Caco-2 (cell line): Measurements from ENCODE around the gene CD74. TPM values are rescaled to one million over a fixed set of nuclear protein-coding genes. Genes with fewer than 3 reads are reported as not detected.

Experiments used
- BruUV-seq: library from RNA; stranded (reverse); fragments of 400-500 nt; replicated peaks from 2 replicates; lab custom pipeline; 2021; lab: Mats Ljungman, UMichigan
- CTCF ChIA-PET: fragments of 300-600 bp; sonication (Branson Sonifier 250); formaldehyde crosslinking; loops from one replicate; lab custom pipeline; 2022; ENCODE audit warnings: antibody characterized with exemption; lab: Charles Lee
- POLR2A ChIA-PET: fragments of 300-600 bp; sonication (Branson Sonifier 250); formaldehyde crosslinking; loops from one replicate; lab custom pipeline; 2022; ENCODE audit warnings: antibody characterized with exemption; lab: Charles Lee
- DNase-seq, 2 experiments: peaks; one replicate each; pipeline versions ENCODE4 v3.0.0 to v3.0.0-alpha.2; 2020 to 2022
- H3K27me3 ChIP-seq: replicated peaks from 2 replicates; pipeline ENCODE4 v1.6.0; 2011; ENCODE audit warnings: low read length; ENCODE audit not compliant: control insufficient read depth, insufficient read depth
- H3K36me3 ChIP-seq: 2 replicates; pipeline ENCODE4 v1.5.1; 2011; ENCODE audit warnings: low read length; ENCODE audit not compliant: control insufficient read depth, insufficient read depth
- H3K4me1 ChIP-seq: fragments of 250-450 bp; sonication (Bioruptor Pico); 2 replicates; pipeline ENCODE4 v1.5.1; 2020; ENCODE audit warnings: mild to moderate bottlenecking
- H3K4me3 ChIP-seq: 2 replicates; pipeline ENCODE4 v1.5.1; 2011; ENCODE audit warnings: low read depth, mild to moderate bottlenecking, control low read depth, low read length
- H3K9me3 ChIP-seq: fragments of 250-450 bp; sonication (Bioruptor Pico); 2 replicates; pipeline ENCODE4 v1.5.1; 2020; ENCODE audit warnings: mild to moderate bottlenecking, moderate library complexity
- H3K27ac Mint-ChIP-seq: one replicate; pipeline ENCODE4 v1.8.0; 2022; ENCODE audit warnings: mixed read lengths; ENCODE audit not compliant: unreplicated experiment
- H3K27me3 Mint-ChIP-seq: one replicate; pipeline ENCODE4 v1.8.0; 2022; ENCODE audit warnings: mixed read lengths; ENCODE audit not compliant: insufficient read depth, unreplicated experiment
- H3K36me3 Mint-ChIP-seq: one replicate; pipeline ENCODE4 v1.8.0; 2022; ENCODE audit warnings: mild to moderate bottlenecking, mixed read lengths; ENCODE audit not compliant: insufficient read depth, unreplicated experiment
- H3K4me1 Mint-ChIP-seq: one replicate; pipeline ENCODE4 v1.8.0; 2022; ENCODE audit warnings: low read depth, mixed read lengths; ENCODE audit not compliant: unreplicated experiment
- H3K4me3 Mint-ChIP-seq: one replicate; pipeline ENCODE4 v1.8.0; 2022; ENCODE audit warnings: mild to moderate bottlenecking, moderate library complexity, mixed read lengths; ENCODE audit not compliant: unreplicated experiment
- H3K9me3 Mint-ChIP-seq: one replicate; pipeline ENCODE4 v1.8.0; 2022; ENCODE audit warnings: mixed read lengths; ENCODE audit not compliant: unreplicated experiment
- CTCF ChIP-seq, 2 experiments: fragments of 200-600 bp in 1 of 2; IDR thresholded peaks; 1 replicate in 1 of 2; 2 replicates in 1 of 2; pipeline versions ENCODE4 v1.5.1 to v1.8.0; 2011 to 2022; ENCODE audit warnings: antibody characterized with exemption in 1 of 2, control low read depth in 1 of 2, inconsistent platforms in 1 of 2, low read depth in 1 of 2, low read length in 1 of 2, mild to moderate bottlenecking in 1 of 2, moderate library complexity in 1 of 2; ENCODE audit not compliant: insufficient read depth in 1 of 2, severe bottlenecking in 1 of 2, unreplicated experiment in 1 of 2
- intact Hi-C: fragments of 100-400 bp; cut with micrococcal nuclease; formaldehyde crosslinking; loops from one replicate; pipeline ENCODE4 v1.10.0; 2022; ENCODE audit not compliant: unreplicated experiment
- total RNA-seq: library from RNA; stranded (reverse); gene quantifications from 2 replicates; pipeline ENCODE4 v1.2.3, GENCODE V29; 2022

Gene CD74
- total RNA-seq, 1 experiment from 2014 or later, result 59.3 TPM

GRCh38 chr5:150393096-150393645, 19.5 kb downstream of the CD74 start:
- no TSS peak for BruUV-seq
- POLR2A ChIA-PET, result no interaction called here

GRCh38 chr5:150392680-150393079, 20.0 kb downstream of the CD74 start:
- peaks cover 5% of the 10 kb centered on the region for H3K36me3 ChIP-seq

More at GRCh38 chr5:150393096-150393645, 19.5 kb downstream of the CD74 start:
- H3K4me1 Mint-ChIP-seq, result no peaks in the 10 kb centered on the region
- peaks cover 87% of the 10 kb centered on the region for H3K36me3 Mint-ChIP-seq
- CTCF ChIA-PET, result no interaction called here
- no peaks in the 10 kb centered on the region for H3K4me1 ChIP-seq
- no peaks in the 10 kb centered on the region for H3K27me3 Mint-ChIP-seq
- TF ChIP-seq CTCF (IDR thresholded peaks at IDR 0.05; ENCODE audit: insufficient read depth in 1 of 2, low read depth in 1 of 2, low read length in 1 of 2, severe bottlenecking in 1 of 2, unreplicated experiment in 1 of 2), result no peak
- no peaks in the 10 kb centered on the region for H3K27me3 ChIP-seq
- intact Hi-C loops, result no loop called here
- H3K27ac Mint-ChIP-seq, result no peak overlapping the region
- DNase-seq, result no peak
- H3K4me3 ChIP-seq, result no peak overlapping the region
- H3K36me3 ChIP-seq, result peaks cover 5% of the 10 kb centered on the region
- H3K9me3 ChIP-seq, result no peaks in the 10 kb centered on the region
- H3K9me3 Mint-ChIP-seq, result no peaks in the 10 kb centered on the region
- no peak overlapping the region for H3K4me3 Mint-ChIP-seq

GRCh38 chr5:150391986-150392385, 20.7 kb downstream of the CD74 start:
- peaks cover 5% of the 10 kb centered on the region for H3K36me3 ChIP-seq

More at GRCh38 chr5:150392680-150393079, 20.0 kb downstream of the CD74 start:
- no peaks in the 10 kb centered on the region for H3K4me1 ChIP-seq
- Mint-ChIP-seq H3K9me3 (no peaks in the 10 kb centered on the region), H3K36me3 (peaks cover 85% of the 10 kb centered on the region), H3K27ac (no peak overlapping the region), H3K4me3 (no peak overlapping the region), H3K4me1 (no peaks in the 10 kb centered on the region), H3K27me3 (no peaks in the 10 kb centered on the region)
- intact Hi-C loops, result no loop called here
- no peak overlapping the region for H3K4me3 ChIP-seq
- TF ChIP-seq CTCF (IDR thresholded peaks at IDR 0.05; ENCODE audit: insufficient read depth in 1 of 2, low read depth in 1 of 2, low read length in 1 of 2, severe bottlenecking in 1 of 2, unreplicated experiment in 1 of 2), result no peak
- DNase-seq, result no peak
- BruUV-seq, result no TSS peak
- CTCF ChIA-PET, result no interaction called here
- H3K9me3 ChIP-seq, result no peaks in the 10 kb centered on the region
- POLR2A ChIA-PET, result no interaction called here
- H3K27me3 ChIP-seq, result no peaks in the 10 kb centered on the region

More at GRCh38 chr5:150391986-150392385, 20.7 kb downstream of the CD74 start:
- ChIA-PET POLR2A (no interaction called here), CTCF (interaction anchor here (0.5 kb wide), 1 partner anchor 611 kb away, joined by 4 read pairs; no protein-coding TSS in a partner anchor)
- TF ChIP-seq CTCF (IDR thresholded peaks at IDR 0.05; ENCODE audit: insufficient read depth in 1 of 2, low read depth in 1 of 2, low read length in 1 of 2, severe bottlenecking in 1 of 2, unreplicated experiment in 1 of 2), result no peak
- Histone ChIP-seq H3K9me3 (no peaks in the 10 kb centered on the region), H3K4me1 (no peaks in the 10 kb centered on the region), H3K4me3 (no peak overlapping the region), H3K27me3 (no peaks in the 10 kb centered on the region)
- intact Hi-C loops, result no loop called here
- no peaks in the 10 kb centered on the region for H3K27me3 Mint-ChIP-seq
- no peak overlapping the region for H3K4me3 Mint-ChIP-seq
- no TSS peak for BruUV-seq
- DNase-seq, result no peak
- H3K36me3 Mint-ChIP-seq, result peaks cover 78% of the 10 kb centered on the region
- H3K27ac Mint-ChIP-seq, result no peak overlapping the region
- no peaks in the 10 kb centered on the region for H3K9me3 Mint-ChIP-seq
- H3K4me1 Mint-ChIP-seq, result no peaks in the 10 kb centered on the region
